T47D (cell line): ENCODE measurements around the gene CABCOCO1.
"Not testable (repeated sequence)": the region's sequence is repeated elsewhere in the genome, so short reads cannot be mapped to it uniquely, and the experiment has no call there.

Experiments
- DNase-seq, 2 experiments: peaks; one replicate each; pipeline versions ENCODE4 v3.0.0 to v3.0.0-alpha.2; 2011 to 2012; ENCODE audit warnings: low read depth in 1 of 2, low spot score in 1 of 2
- JUND ChIP-seq: IDR thresholded peaks from 2 replicates; pipeline ENCODE4 v1.6.1; 2012; ENCODE audit warnings: low read depth
- in situ Hi-C: cut with HindIII; loops from 2 replicates; pipeline ENCODE4 v1.10.0; 2016; ENCODE audit warnings: low sequenced_read_pairs, low pct_unique_long_range_greater_than_20kb

The CABCOCO1 gene

DNA sequence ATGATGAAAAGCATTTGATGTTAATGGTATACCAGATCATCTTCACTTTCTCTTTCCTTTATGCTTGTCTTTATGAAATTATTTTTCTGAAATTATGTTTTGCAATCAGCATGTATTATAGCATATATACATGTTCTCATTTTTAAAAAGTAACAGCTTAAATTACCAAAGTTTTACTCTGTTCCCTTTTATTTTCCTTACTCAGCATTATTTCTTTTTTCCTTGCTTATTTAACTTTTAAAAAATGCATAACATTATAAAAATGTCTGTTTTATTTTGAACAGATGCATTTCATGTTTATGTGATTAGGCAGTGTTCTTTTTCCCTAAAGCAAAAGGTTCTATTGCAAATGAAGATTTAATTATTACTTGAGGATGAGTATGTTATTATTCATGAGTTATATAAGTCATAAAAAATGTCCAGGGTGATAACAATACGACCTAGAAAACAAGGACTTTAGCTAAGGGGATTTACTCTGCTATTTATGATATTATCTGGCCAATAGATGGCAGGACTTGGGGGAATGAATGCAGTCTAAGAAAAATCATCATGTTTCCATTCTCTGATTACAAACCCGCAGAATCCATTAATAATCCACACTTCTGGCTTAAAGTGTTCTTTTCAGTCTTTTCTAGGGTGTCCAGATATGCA, 38.5 kb downstream of the CABCOCO1 start:
- DNase-seq, result no peak
- TF ChIP-seq JUND, result no peak
- in situ Hi-C loops, result no loop called here

- no peak for TF ChIP-seq JUND
- in situ Hi-C loops, result no loop called here
- no peak for DNase-seq
Measured at GRCh38 chr10:61701706-61702105, 39.0 kb downstream of the CABCOCO1 start.

- no peak for DNase-seq
- in situ Hi-C loops, result no loop called here
- TF ChIP-seq JUND, result no peak
Measured at GRCh38 chr10:61702584-61702983, 39.9 kb downstream of the CABCOCO1 start.

DNA sequence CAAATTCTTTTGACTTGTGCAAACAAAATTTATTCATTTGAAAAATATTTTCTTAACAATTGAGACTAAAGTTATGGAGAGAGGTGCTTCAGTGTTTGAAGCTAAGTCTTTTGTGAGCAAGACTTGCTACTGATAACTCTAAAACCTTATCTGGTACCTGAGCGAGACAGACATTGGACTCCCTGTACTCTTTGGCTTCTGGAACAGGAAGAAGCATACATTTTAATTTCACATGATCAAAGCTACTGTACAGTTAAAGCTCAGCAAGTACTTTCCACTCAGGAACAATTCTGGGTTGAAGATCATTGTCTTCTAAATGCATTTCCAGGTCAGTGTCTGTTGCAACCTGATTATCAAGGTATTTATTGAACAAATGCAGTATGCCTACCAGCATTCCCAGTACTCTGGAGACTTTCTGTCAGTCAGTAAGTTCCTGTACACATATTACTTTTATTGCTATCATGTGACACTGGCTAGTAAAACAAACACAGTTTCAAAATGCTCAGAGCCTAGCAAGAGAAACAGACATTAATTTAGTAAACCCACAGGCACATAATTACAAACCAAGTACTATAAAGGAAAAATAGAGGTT, 42.4 kb downstream of the CABCOCO1 start:
- no peak for DNase-seq
- in situ Hi-C loops, result no loop called here
- no peak for TF ChIP-seq JUND

- TF ChIP-seq JUND, result no peak
- in situ Hi-C loops, result no loop called here
- DNase-seq, result no peak
Measured at GRCh38 chr10:61708846-61709245, 46.1 kb downstream of the CABCOCO1 start.

- DNase-seq, in situ Hi-C loops: not testable (repeated sequence)
Measured at GRCh38 chr10:61712105-61712504, 49.4 kb downstream of the CABCOCO1 start.

GRCh38 chr10:61719475-61719874, 56.7 kb downstream of the CABCOCO1 start:
- DNase-seq, result not testable (repeated sequence)

DNA sequence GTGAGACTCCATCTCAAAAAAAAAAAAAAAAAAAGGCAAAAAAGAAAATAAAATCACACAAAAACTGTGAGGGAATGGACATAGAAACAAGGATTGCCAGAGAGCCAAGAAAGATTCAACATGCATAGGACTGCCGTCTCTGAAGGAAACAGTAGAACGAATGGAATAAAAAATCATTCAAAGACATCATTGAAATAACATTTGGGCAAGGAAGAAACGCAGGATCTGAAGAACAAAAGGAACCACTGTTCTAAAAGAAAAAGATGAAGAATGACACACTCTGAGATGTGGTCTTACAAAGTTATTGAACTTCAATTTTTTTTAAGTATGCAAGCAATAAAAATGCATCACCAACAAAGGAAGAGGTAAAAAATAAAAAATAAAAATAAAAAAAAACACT, 57.2 kb downstream of the CABCOCO1 start:
- no peak for DNase-seq
- in situ Hi-C loops, result no loop called here
- TF ChIP-seq JUND, result no peak

More at GRCh38 chr10:61719475-61719874, 56.7 kb downstream of the CABCOCO1 start:
- in situ Hi-C loops, result not testable (repeated sequence)

GRCh38 chr10:61721431-61721830, 58.7 kb downstream of the CABCOCO1 start:
- in situ Hi-C loops, result no loop called here

GRCh38 chr10:61725221-61725620, 62.5 kb downstream of the CABCOCO1 start:
- in situ Hi-C loops, DNase-seq: not testable (repeated sequence)

More at GRCh38 chr10:61721431-61721830, 58.7 kb downstream of the CABCOCO1 start:
- no peak for TF ChIP-seq JUND
- no peak for DNase-seq

GRCh38 chr10:61729596-61729995, 66.9 kb downstream of the CABCOCO1 start:
- TF ChIP-seq JUND, result no peak
- in situ Hi-C loops, result no loop called here
- no peak for DNase-seq

DNA sequence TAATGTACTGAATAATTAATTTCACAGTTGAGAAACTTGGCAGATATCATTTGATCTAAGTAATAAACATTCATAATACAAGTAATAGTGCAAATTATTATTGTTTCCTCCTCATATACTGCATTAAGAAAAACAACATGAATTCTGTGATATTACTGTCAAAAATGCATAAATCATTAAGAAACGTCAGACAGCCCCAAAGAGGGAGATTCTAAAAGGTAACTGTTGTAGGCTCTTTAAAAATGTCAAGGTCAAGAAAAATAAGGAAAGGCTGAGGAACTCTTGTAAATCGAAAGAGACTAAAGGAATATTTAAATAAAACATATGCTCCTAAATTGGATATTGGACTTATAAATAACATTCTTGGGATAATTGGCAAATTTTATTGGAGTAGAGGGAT, 67.9 kb downstream of the CABCOCO1 start:
- no peak for TF ChIP-seq JUND
- no peak for DNase-seq
- in situ Hi-C loops, result no loop called here

- DNase-seq, result no peak
- in situ Hi-C loops, result no loop called here
- no peak for TF ChIP-seq JUND
Measured at GRCh38 chr10:61731638-61732037, 68.9 kb downstream of the CABCOCO1 start.
